ENCODE data around the gene PHKG1. TPM values are rescaled to one million over a fixed set of nuclear protein-coding genes. Genes with fewer than 3 reads are reported as not detected.
"Not testable (repeated sequence)": the region's sequence is repeated elsewhere in the genome, so short reads cannot be mapped to it uniquely, and the experiment has no call there.

The PHKG1 gene
- total and polyA plus RNA-seq, 10 of the 15 experiments (the other 5 are each of a cell fraction or from before 2014, with no cell fraction given): 0.08 to 1.6 (median 0.44) TPM

- TF ChIP-seq MXI1 (IDR thresholded peaks at IDR 0.05; ENCODE audit: low read depth, low read length): no peak
Observed at GRCh38 chr7:56092789-56093531, at the start of gene PHKG1 (continued).

GRCh38 chr7:56131062-56131461, 38.3 kb upstream of the PHKG1 start:
- POLR2A ChIA-PET; in situ Hi-C loops (cut with MboI); H3K9ac ChIP-seq (ENCODE audit: control insufficient read depth, insufficient read depth, low read length); RAD21 ChIA-PET (ENCODE audit: unreplicated experiment); H3K4me3 ChIP-seq; H3K9me3 ChIP-seq (replicated peaks; ENCODE audit: control insufficient read depth, insufficient read depth, low read length); H3K4me1 ChIP-seq (ENCODE audit: control insufficient read depth, insufficient read depth, low read length); H3K79me2 ChIP-seq (ENCODE audit: control insufficient read depth, insufficient read depth, low read length); SMC1A ChIA-PET (ENCODE audit: uncharacterized antibody, unreplicated experiment); intact Hi-C loops (cut with micrococcal nuclease; ENCODE audit: unreplicated experiment); H3K4me2 ChIP-seq (ENCODE audit: control insufficient read depth, insufficient read depth); H3K36me3 ChIP-seq (ENCODE audit: control insufficient read depth in 2 of 2, insufficient read depth in 2 of 2, low read length in 1 of 2); H2AFZ ChIP-seq (ENCODE audit: control insufficient read depth, low read depth, low read length); ATAC-seq; H3K27me3 ChIP-seq (replicated peaks in 1 of 2; ENCODE audit: control insufficient read depth in 2 of 2, insufficient read depth in 2 of 2, low read length in 1 of 2); H3K27ac ChIP-seq (ENCODE audit: control insufficient read depth, insufficient read depth); FAIRE-seq; BruUV-seq (replicated peaks); DNase-seq (ENCODE audit: low read depth, low spot score); H4K20me1 ChIP-seq (ENCODE audit: control insufficient read depth, insufficient read depth): not testable (repeated sequence)
- CTCF ChIA-PET: interaction anchor here (0.6 kb wide), 1 partner anchor 470 kb away, joined by 4 read pairs; no protein-coding TSS in a partner anchor
- WGBS (ENCODE audit: insufficient coverage, insufficient replicate concordance, low lambda C conversion rate, missing lambda C conversion rate): 24% methylated on average over 2 of the region's 2 CpGs

GRCh38 chr7:56127241-56127975, 34.7 kb upstream of the PHKG1 start:
- FAIRE-seq (no peak), DNase-seq (ENCODE audit: low read depth, low spot score) (no peak), ATAC-seq (no peak)
- ChIA-PET CTCF (interaction anchor here (0.7 kb wide), 1 partner anchor 1244 kb away, joined by 3 read pairs; no protein-coding TSS in a partner anchor), RAD21 (ENCODE audit: unreplicated experiment) (no interaction called here), SMC1A (ENCODE audit: uncharacterized antibody, unreplicated experiment) (no interaction called here), POLR2A (no interaction called here)
- no peak overlapping the region for H3K4me2 ChIP-seq (ENCODE audit: control insufficient read depth, insufficient read depth)
- H3K36me3 ChIP-seq (ENCODE audit: control insufficient read depth in 2 of 2, insufficient read depth in 2 of 2, low read length in 1 of 2): no peaks in the 10 kb centered on the region
- H3K27ac ChIP-seq (ENCODE audit: control insufficient read depth, insufficient read depth): no peak overlapping the region
- no peak overlapping the region for H2AFZ ChIP-seq (ENCODE audit: control insufficient read depth, low read depth, low read length)
- 27% methylated on average over 6 of the region's 7 CpGs for WGBS (ENCODE audit: insufficient coverage, insufficient replicate concordance, low lambda C conversion rate, missing lambda C conversion rate)
- no peak for TF ChIP-seq MXI1 (IDR thresholded peaks at IDR 0.05; ENCODE audit: low read depth, low read length)
- TF ChIP-seq NFXL1 (IDR thresholded peaks at IDR 0.05; ENCODE audit: borderline replicate concordance): no peak
- no peak for TF ChIP-seq TCF3 (IDR thresholded peaks at IDR 0.05; ENCODE audit: borderline replicate concordance, insufficient read depth, low read depth, low read length)
- TF ChIP-seq SMC3 (IDR thresholded peaks at IDR 0.05; ENCODE audit: borderline replicate concordance, low read length): no peak
- TF ChIP-seq MYB (IDR thresholded peaks at IDR 0.05; ENCODE audit: borderline replicate concordance, low read depth, low read length): no peak
- TF ChIP-seq DPF2 (IDR thresholded peaks at IDR 0.05): no peak
- no peak for TF ChIP-seq PML (IDR thresholded peaks at IDR 0.05; ENCODE audit: low read length)
- TF ChIP-seq ELK1 (IDR thresholded peaks at IDR 0.05; ENCODE audit: low read depth, low read length): no peak
- TF ChIP-seq KAT2A (conservative IDR thresholded peaks at IDR 0.05; ENCODE audit: control insufficient read depth, low read depth, low read length): no peak
- TF ChIP-seq STAT1 (conservative IDR thresholded peaks at IDR 0.05): no peak
- no peak overlapping the region for H3K4me3 ChIP-seq
- no peaks in the 10 kb centered on the region for H3K27me3 ChIP-seq (replicated peaks in 1 of 2; ENCODE audit: control insufficient read depth in 2 of 2, insufficient read depth in 2 of 2, low read length in 1 of 2)
- no peaks in the 10 kb centered on the region for H3K9me3 ChIP-seq (replicated peaks; ENCODE audit: control insufficient read depth, insufficient read depth, low read length)
- in situ Hi-C loops (cut with MboI) (no loop called here), intact Hi-C loops (cut with micrococcal nuclease; ENCODE audit: unreplicated experiment) (loop anchor here (10.0 kb wide), 1 partner anchor 57 kb away; no protein-coding TSS in a partner anchor)
- H3K9ac ChIP-seq (ENCODE audit: control insufficient read depth, insufficient read depth, low read length): no peak overlapping the region
- no TSS peak for BruUV-seq (replicated peaks)
- no peaks in the 10 kb centered on the region for H4K20me1 ChIP-seq (ENCODE audit: control insufficient read depth, insufficient read depth)
- no peaks in the 10 kb centered on the region for H3K79me2 ChIP-seq (ENCODE audit: control insufficient read depth, insufficient read depth, low read length)
- no peaks in the 10 kb centered on the region for H3K4me1 ChIP-seq (ENCODE audit: control insufficient read depth, insufficient read depth, low read length)
